Measurements from ENCODE around the gene PPP1R15B.

- TF ChIP-seq CTCF (IDR thresholded peaks at IDR 0.05) (no peak), POLR2AphosphoS5 (IDR thresholded peaks at IDR 0.05) (no peak), EP300 (IDR thresholded peaks at IDR 0.05) (no peak), POLR2A (IDR thresholded peaks at IDR 0.05) (no peak)
These were observed 55.7 kb downstream of the PPP1R15B start for GRCh38 chr1:204355913-204356312.

Measured in gastroesophageal sphincter (tissue), 3 donors.